GM21367 (cell line): ENCODE measurements around the gene UBXN4.
"Not testable (repeated sequence)": the region's sequence is repeated elsewhere in the genome, so short reads cannot be mapped to it uniquely, and the experiment has no call there.

Experiments used
- ATAC-seq: cut with Tn5 transposase; IDR thresholded peaks from one replicate; pipeline ENCODE4 v1.9.1; 2021; ENCODE audit not compliant: unreplicated experiment

Gene UBXN4

GRCh38 chr2:135741395-135742324 is at the start of gene UBXN4:
Gene UBXN4, plus strand, starts transcription at chr2:135741855. Its CDS starts 75 bp downstream, at chr2:135741930.
- peak; percentile 90 for ATAC-seq

- ATAC-seq: no peak
Measured at GRCh38 chr2:135694711-135695110, 46.9 kb upstream of the UBXN4 start.

- no peak for ATAC-seq
Measured at GRCh38 chr2:135698838-135699237, 42.8 kb upstream of the UBXN4 start.

GRCh38 chr2:135701442-135701841 is 40.2 kb upstream of the UBXN4 start:
- ATAC-seq: no peak

GRCh38 chr2:135703300-135703699 is 38.4 kb upstream of the UBXN4 start:
- ATAC-seq: no peak

GRCh38 chr2:135704075-135704474 is 37.6 kb upstream of the UBXN4 start:
- not testable (repeated sequence) for ATAC-seq

- ATAC-seq: no peak
Measured at GRCh38 chr2:135708159-135708558, 33.5 kb upstream of the UBXN4 start.

- ATAC-seq: no peak
Measured at GRCh38 chr2:135709992-135710391, 31.7 kb upstream of the UBXN4 start.

GRCh38 chr2:135715086-135715485 is 26.6 kb upstream of the UBXN4 start:
- ATAC-seq: not testable (repeated sequence)

GRCh38 chr2:135728064-135728743 is 13.5 kb upstream of the UBXN4 start:
- no peak for ATAC-seq

GRCh38 chr2:135732561-135732960 is 9.1 kb upstream of the UBXN4 start:
- ATAC-seq: no peak

- no peak for ATAC-seq
Measured at GRCh38 chr2:135733045-135733444, 8.6 kb upstream of the UBXN4 start.

GRCh38 chr2:135736546-135736945 is 5.1 kb upstream of the UBXN4 start:
- no peak for ATAC-seq

- no peak for ATAC-seq
Measured at GRCh38 chr2:135740206-135740605, 1.4 kb upstream of the UBXN4 start.

GRCh38 chr2:135741043-135741394 is 636 bp upstream of the UBXN4 start:
- ATAC-seq: no peak

GRCh38 chr2:135742325-135742757 is 686 bp downstream of the UBXN4 start:
- ATAC-seq: peak; percentile 20

- ATAC-seq: no peak
Measured at GRCh38 chr2:135743860-135744259, 2.2 kb downstream of the UBXN4 start.

GRCh38 chr2:135744760-135745314 is 3.2 kb downstream of the UBXN4 start:
- no peak for ATAC-seq

- no peak for ATAC-seq
Measured at GRCh38 chr2:135745545-135745944, 3.9 kb downstream of the UBXN4 start.

- ATAC-seq: no peak
Measured at GRCh38 chr2:135755573-135755972, 13.9 kb downstream of the UBXN4 start.

- no peak for ATAC-seq
Measured at GRCh38 chr2:135756692-135757091, 15.0 kb downstream of the UBXN4 start.

GRCh38 chr2:135762022-135762421 is 20.4 kb downstream of the UBXN4 start:
- ATAC-seq: no peak
